Measurements from ENCODE around the gene TMEM273.

Gene TMEM273

DNA sequence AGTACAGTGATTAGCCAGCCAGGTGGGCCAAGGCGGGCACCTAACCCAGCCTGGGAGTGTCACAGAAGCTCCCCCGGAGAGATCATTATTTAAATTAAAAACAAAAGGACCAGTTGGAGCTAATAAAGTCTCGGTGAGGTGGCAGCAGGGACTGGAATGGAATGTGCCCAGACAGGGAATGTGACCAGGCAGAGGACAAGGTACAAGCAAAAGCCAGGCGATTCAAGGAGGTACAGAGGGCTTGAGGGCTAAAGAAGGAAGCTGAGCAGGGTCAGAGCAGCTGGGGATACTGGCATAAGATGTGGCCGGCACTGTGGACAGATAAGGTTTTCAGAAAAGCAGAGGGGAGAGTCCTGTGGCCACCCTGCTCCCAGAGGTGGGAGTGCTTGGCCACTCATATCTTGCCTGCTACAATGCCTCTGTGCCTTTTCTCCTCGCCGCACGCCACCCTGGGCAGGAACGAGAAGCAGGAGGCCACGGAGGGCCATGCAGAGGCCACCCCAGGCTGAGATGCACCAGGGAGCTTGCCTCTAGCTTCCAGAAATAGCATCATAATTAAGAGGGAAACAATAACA lies 13.2 kb downstream of the TMEM273 start:
- Histone ChIP-seq H3K36me3 (replicated peaks in 1 of 2; ENCODE audit: control insufficient read depth in 2 of 2, insufficient read depth in 2 of 2, low read length in 2 of 2) (no peaks in the 10 kb centered on the region), H3K27me3 (ENCODE audit: control insufficient read depth in 3 of 3, insufficient read depth in 3 of 3, low read depth in 1 of 3, low read length in 3 of 3) (no peaks in the 10 kb centered on the region), H2BK12ac (ENCODE audit: low read length) (no peak overlapping the region), H2BK5ac (ENCODE audit: low read length) (no peak overlapping the region), H3K23ac (ENCODE audit: low read depth, low read length, poor library complexity) (no peak overlapping the region), H3K18ac (ENCODE audit: low read length) (peak overlapping the region; percentile 22), H2BK15ac (ENCODE audit: low read length) (no peak overlapping the region), H3K4me2 (ENCODE audit: insufficient read depth, low read length, poor library complexity, severe bottlenecking) (no peak overlapping the region), H3K9ac (ENCODE audit: low read depth, low read length, poor library complexity) (no peak overlapping the region), H3K4ac (ENCODE audit: low read length) (no peak overlapping the region), H4K91ac (ENCODE audit: low read depth, low read length, poor library complexity) (no peak overlapping the region), H3K14ac (ENCODE audit: low read length) (no peak overlapping the region), H3K4me1 (ENCODE audit: control insufficient read depth in 2 of 2, insufficient read depth in 1 of 2, low read depth in 1 of 2, low read length in 2 of 2) (peaks cover 0 to 4% of the 10 kb centered on the region in 2 donors), H2AFZ (ENCODE audit: low read length) (no peak overlapping the region), H2BK120ac (ENCODE audit: low read depth, low read length) (no peak overlapping the region), H3K79me1 (ENCODE audit: low read depth, low read length) (no peaks in the 10 kb centered on the region), H4K8ac (ENCODE audit: low read depth, low read length) (no peak overlapping the region), H2AK5ac (ENCODE audit: low read depth, low read length) (no peak overlapping the region), H3K27ac (replicated peaks; ENCODE audit: low read length) (no peak overlapping the region), H3K9me3 (replicated peaks in 1 of 2; ENCODE audit: control insufficient read depth in 2 of 2, insufficient read depth in 1 of 2, low read depth in 1 of 2, low read length in 2 of 2) (no peaks in the 10 kb centered on the region), H3K4me3 (ENCODE audit: low read length in 2 of 2) (no peak overlapping the region)
- no peak for DNase-seq (ENCODE audit: low spot score)
- WGBS, 2 donors (ENCODE audit: extremely low coverage in 2 of 2, insufficient read length in 2 of 2, insufficient replicate concordance in 1 of 2) = no CpG with 5 or more reads among the region's 10 CpGs

DNA sequence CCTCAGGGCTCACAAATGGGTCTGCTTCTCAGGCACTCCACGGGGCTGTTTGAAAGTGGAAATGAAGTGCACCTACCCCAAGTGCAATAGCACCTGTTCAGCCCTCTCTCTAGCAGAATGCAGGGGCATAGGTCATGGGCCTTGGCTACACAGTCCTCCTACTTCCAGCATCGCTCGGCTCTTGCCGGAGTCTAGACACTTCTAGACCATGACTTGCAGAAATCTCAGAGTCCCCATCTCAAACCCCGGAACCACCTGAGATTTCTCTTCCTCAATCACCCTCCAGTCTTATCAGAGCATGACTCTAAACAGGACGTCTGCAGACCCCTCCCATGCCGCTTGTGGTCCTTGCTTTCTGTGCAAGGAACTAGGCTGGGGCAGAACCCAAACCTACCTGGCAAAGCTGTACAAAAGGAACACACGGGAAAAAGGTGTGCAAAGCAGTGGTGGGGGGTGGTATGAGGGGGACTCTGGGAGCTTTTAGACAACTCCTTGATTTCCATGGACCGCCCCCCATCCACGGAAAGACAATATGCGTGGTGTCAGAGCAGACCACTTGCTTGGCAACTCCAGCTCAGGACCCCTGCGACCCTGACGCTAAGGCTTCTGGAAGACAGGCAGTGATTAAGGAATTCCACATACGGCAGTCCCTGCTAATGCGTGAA lies 13.8 kb downstream of the TMEM273 start:
- peaks cover 0 to 3% (median 0%) of the 10 kb centered on the region in 3 experiments for H3K27me3 ChIP-seq (ENCODE audit: control insufficient read depth in 3 of 3, insufficient read depth in 3 of 3, low read depth in 1 of 3, low read length in 3 of 3)
- H3K14ac ChIP-seq (ENCODE audit: low read length) = no peak overlapping the region
- no peak overlapping the region for H3K23ac ChIP-seq (ENCODE audit: low read depth, low read length, poor library complexity)
- H3K27ac ChIP-seq (replicated peaks; ENCODE audit: low read length) = no peak overlapping the region
- H2BK120ac ChIP-seq (ENCODE audit: low read depth, low read length) = no peak overlapping the region
- no peak overlapping the region for H2BK5ac ChIP-seq (ENCODE audit: low read length)
- H3K9ac ChIP-seq (ENCODE audit: low read depth, low read length, poor library complexity) = no peak overlapping the region
- DNase-seq (ENCODE audit: low spot score) = no peak
- no peak overlapping the region for H2AFZ ChIP-seq (ENCODE audit: low read length)
- H3K4me3 ChIP-seq (ENCODE audit: low read length in 2 of 2) = no peak overlapping the region
- peak overlapping the region; percentile 30 for H3K18ac ChIP-seq (ENCODE audit: low read length)
- no peak overlapping the region for H2BK15ac ChIP-seq (ENCODE audit: low read length)
- no peaks in the 10 kb centered on the region for H3K79me1 ChIP-seq (ENCODE audit: low read depth, low read length)
- no peak overlapping the region for H3K4ac ChIP-seq (ENCODE audit: low read length)
- H2AK5ac ChIP-seq (ENCODE audit: low read depth, low read length) = no peak overlapping the region
- WGBS, 2 donors (ENCODE audit: extremely low coverage in 2 of 2, insufficient read length in 2 of 2, insufficient replicate concordance in 1 of 2) = no CpG with 5 or more reads among the region's 15 CpGs
- no peak overlapping the region for H4K8ac ChIP-seq (ENCODE audit: low read depth, low read length)
- no peak overlapping the region for H3K4me2 ChIP-seq (ENCODE audit: insufficient read depth, low read length, poor library complexity, severe bottlenecking)
- H3K9me3 ChIP-seq (replicated peaks in 1 of 2; ENCODE audit: control insufficient read depth in 2 of 2, insufficient read depth in 1 of 2, low read depth in 1 of 2, low read length in 2 of 2) = no peaks in the 10 kb centered on the region
- peaks cover 0 to 4% of the 10 kb centered on the region in 2 donors for H3K4me1 ChIP-seq (ENCODE audit: control insufficient read depth in 2 of 2, insufficient read depth in 1 of 2, low read depth in 1 of 2, low read length in 2 of 2)
- no peak overlapping the region for H2BK12ac ChIP-seq (ENCODE audit: low read length)
- H3K36me3 ChIP-seq (replicated peaks in 1 of 2; ENCODE audit: control insufficient read depth in 2 of 2, insufficient read depth in 2 of 2, low read length in 2 of 2) = no peaks in the 10 kb centered on the region
- no peak overlapping the region for H4K91ac ChIP-seq (ENCODE audit: low read depth, low read length, poor library complexity)

DNA sequence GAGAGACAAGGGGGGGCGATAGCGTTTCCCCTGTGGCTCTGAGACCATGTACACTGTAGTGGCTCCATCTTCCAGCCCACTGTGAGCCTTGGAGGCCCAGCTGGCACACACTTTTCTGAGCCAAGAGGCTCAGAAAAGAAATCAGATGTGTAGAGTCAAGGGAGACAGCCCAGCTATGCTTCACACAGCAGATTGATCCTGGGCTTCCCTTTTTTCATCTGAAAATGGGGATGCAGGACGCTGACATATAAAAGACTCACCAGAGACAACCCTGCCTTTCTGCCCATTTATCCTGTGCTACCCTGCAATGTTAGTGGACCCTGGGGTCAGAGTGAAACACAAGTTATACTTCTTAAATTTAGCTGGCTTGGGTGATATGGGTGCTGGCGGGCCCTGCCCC lies 14.3 kb downstream of the TMEM273 start:
- Histone ChIP-seq H3K36me3 (replicated peaks in 1 of 2; ENCODE audit: control insufficient read depth in 2 of 2, insufficient read depth in 2 of 2, low read length in 2 of 2) (no peaks in the 10 kb centered on the region), H3K27ac (replicated peaks; ENCODE audit: low read length) (no peak overlapping the region), H3K79me1 (ENCODE audit: low read depth, low read length) (no peaks in the 10 kb centered on the region), H4K91ac (ENCODE audit: low read depth, low read length, poor library complexity) (no peak overlapping the region), H3K4me2 (ENCODE audit: insufficient read depth, low read length, poor library complexity, severe bottlenecking) (no peak overlapping the region), H4K8ac (ENCODE audit: low read depth, low read length) (no peak overlapping the region), H2BK12ac (ENCODE audit: low read length) (no peak overlapping the region), H3K4me3 (ENCODE audit: low read length in 2 of 2) (no peak overlapping the region), H3K23ac (ENCODE audit: low read depth, low read length, poor library complexity) (no peak overlapping the region), H3K27me3 (ENCODE audit: control insufficient read depth in 3 of 3, insufficient read depth in 3 of 3, low read depth in 1 of 3, low read length in 3 of 3) (peaks cover 0 to 3% (median 0%) of the 10 kb centered on the region in 3 experiments), H2BK5ac (ENCODE audit: low read length) (no peak overlapping the region), H2BK120ac (ENCODE audit: low read depth, low read length) (no peak overlapping the region), H3K4me1 (ENCODE audit: control insufficient read depth in 2 of 2, insufficient read depth in 1 of 2, low read depth in 1 of 2, low read length in 2 of 2) (peaks cover 0 to 4% of the 10 kb centered on the region in 2 donors), H3K18ac (ENCODE audit: low read length) (no peak overlapping the region), H3K9ac (ENCODE audit: low read depth, low read length, poor library complexity) (no peak overlapping the region), H2BK15ac (ENCODE audit: low read length) (no peak overlapping the region), H3K9me3 (replicated peaks in 1 of 2; ENCODE audit: control insufficient read depth in 2 of 2, insufficient read depth in 1 of 2, low read depth in 1 of 2, low read length in 2 of 2) (no peaks in the 10 kb centered on the region), H3K4ac (ENCODE audit: low read length) (no peak overlapping the region), H2AK5ac (ENCODE audit: low read depth, low read length) (no peak overlapping the region), H3K14ac (ENCODE audit: low read length) (no peak overlapping the region), H2AFZ (ENCODE audit: low read length) (no peak overlapping the region)
- DNase-seq (ENCODE audit: low spot score) = no peak
- WGBS, 2 donors (ENCODE audit: extremely low coverage in 2 of 2, insufficient read length in 2 of 2, insufficient replicate concordance in 1 of 2) = no CpG with 5 or more reads among the region's 4 CpGs

DNA sequence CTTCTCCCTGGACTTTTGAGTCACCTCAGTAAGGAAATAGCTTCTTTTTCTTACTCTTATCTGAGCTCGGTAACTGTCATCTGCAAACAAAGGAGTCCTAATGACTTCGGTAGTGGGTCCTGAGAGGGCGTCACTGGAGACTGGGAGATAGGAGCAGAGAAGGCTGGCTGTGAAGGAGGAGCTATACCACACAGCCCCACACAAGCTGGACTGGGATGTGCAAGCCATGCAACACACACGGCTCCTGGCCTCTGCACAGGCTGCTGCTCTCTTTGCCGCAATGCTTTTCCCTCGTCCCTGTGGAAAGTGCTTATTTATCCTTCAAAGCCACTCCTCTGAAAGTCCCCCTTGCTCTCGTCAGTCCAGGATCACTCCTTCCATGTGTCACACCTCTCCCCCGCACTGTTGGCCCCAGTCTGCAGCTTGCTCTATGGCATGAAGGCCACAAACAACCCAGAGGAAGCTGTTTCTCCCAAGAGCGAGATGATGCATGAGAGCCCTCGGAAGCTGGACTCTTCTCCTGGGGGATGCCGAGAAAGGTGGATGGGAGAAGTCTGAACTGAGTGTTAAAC lies 14.9 kb downstream of the TMEM273 start:
- Histone ChIP-seq H2BK120ac (ENCODE audit: low read depth, low read length) (no peak overlapping the region), H3K36me3 (replicated peaks in 1 of 2; ENCODE audit: control insufficient read depth in 2 of 2, insufficient read depth in 2 of 2, low read length in 2 of 2) (no peaks in the 10 kb centered on the region), H3K9ac (ENCODE audit: low read depth, low read length, poor library complexity) (no peak overlapping the region), H3K4me1 (ENCODE audit: control insufficient read depth in 2 of 2, insufficient read depth in 1 of 2, low read depth in 1 of 2, low read length in 2 of 2) (peaks cover 0 to 4% of the 10 kb centered on the region in 2 donors), H2BK15ac (ENCODE audit: low read length) (no peak overlapping the region), H3K4me3 (ENCODE audit: low read length in 2 of 2) (no peak overlapping the region), H2BK5ac (ENCODE audit: low read length) (no peak overlapping the region), H3K27me3 (ENCODE audit: control insufficient read depth in 3 of 3, insufficient read depth in 3 of 3, low read depth in 1 of 3, low read length in 3 of 3) (peaks cover 0 to 3% (median 0%) of the 10 kb centered on the region in 3 experiments), H3K18ac (ENCODE audit: low read length) (no peak overlapping the region), H3K14ac (ENCODE audit: low read length) (no peak overlapping the region), H3K4me2 (ENCODE audit: insufficient read depth, low read length, poor library complexity, severe bottlenecking) (no peak overlapping the region), H4K8ac (ENCODE audit: low read depth, low read length) (no peak overlapping the region), H2BK12ac (ENCODE audit: low read length) (no peak overlapping the region), H4K91ac (ENCODE audit: low read depth, low read length, poor library complexity) (no peak overlapping the region), H3K4ac (ENCODE audit: low read length) (no peak overlapping the region), H3K79me1 (ENCODE audit: low read depth, low read length) (no peaks in the 10 kb centered on the region), H2AFZ (ENCODE audit: low read length) (no peak overlapping the region), H3K27ac (replicated peaks; ENCODE audit: low read length) (no peak overlapping the region), H3K23ac (ENCODE audit: low read depth, low read length, poor library complexity) (no peak overlapping the region), H3K9me3 (replicated peaks in 1 of 2; ENCODE audit: control insufficient read depth in 2 of 2, insufficient read depth in 1 of 2, low read depth in 1 of 2, low read length in 2 of 2) (no peaks in the 10 kb centered on the region), H2AK5ac (ENCODE audit: low read depth, low read length) (peak overlapping the region; percentile 22)
- WGBS, 2 donors (ENCODE audit: extremely low coverage in 2 of 2, insufficient read length in 2 of 2, insufficient replicate concordance in 1 of 2) = no CpG with 5 or more reads among the region's 11 CpGs
- no peak for DNase-seq (ENCODE audit: low spot score)

Data from neuronal stem cell (in vitro differentiated cells).